Thyroid gland (tissue), 4 donors: Measurements from ENCODE around the gene GREB1L.

Experiments
- CTCF ChIP-seq, 6 experiments: fragments of 200-600 bp in 3 of 6; fragments of 450-650 bp in 3 of 6; sonication (generic) in 3 of 6; IDR thresholded peaks; one replicate each; pipeline ENCODE4 v1.5.1; 2016 to 2019; ENCODE audit warnings: antibody characterized with exemption in 6 of 6, mild to moderate bottlenecking in 2 of 6, inconsistent platforms in 1 of 6, moderate library complexity in 1 of 6
- POLR2A ChIP-seq, 2 donors: fragments of 450-650 bp; IDR thresholded peaks; one replicate each; pipeline ENCODE4 v1.6.1; 2017; ENCODE audit warnings: antibody characterized with exemption in 2 of 2, mild to moderate bottlenecking in 2 of 2, moderate library complexity in 1 of 2

DNA sequence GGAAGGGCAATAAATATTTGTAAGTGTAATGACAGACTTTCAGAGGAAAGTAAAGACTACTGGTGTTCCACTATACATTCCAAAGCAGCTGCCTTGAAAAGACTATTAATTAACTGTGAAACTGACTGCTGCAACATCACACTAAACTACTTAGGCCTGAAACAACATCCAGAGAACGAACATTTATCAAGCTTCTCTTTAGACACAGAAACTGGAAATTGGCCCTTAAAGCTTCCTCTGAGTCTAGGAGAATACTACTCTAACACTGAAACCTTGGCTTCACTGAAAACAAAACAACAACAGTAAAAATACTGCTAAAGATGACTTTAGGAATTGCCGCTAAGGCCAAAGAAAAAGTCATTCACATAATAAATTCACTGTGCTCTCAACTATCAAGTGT, 283.9 kb downstream of the GREB1L start:
- TF ChIP-seq CTCF (IDR thresholded peaks at IDR 0.05) (no peak), POLR2A (IDR thresholded peaks at IDR 0.05) (no peak)
